ENCODE results near the gene POU6F2.

POU6F2 gene

DNA sequence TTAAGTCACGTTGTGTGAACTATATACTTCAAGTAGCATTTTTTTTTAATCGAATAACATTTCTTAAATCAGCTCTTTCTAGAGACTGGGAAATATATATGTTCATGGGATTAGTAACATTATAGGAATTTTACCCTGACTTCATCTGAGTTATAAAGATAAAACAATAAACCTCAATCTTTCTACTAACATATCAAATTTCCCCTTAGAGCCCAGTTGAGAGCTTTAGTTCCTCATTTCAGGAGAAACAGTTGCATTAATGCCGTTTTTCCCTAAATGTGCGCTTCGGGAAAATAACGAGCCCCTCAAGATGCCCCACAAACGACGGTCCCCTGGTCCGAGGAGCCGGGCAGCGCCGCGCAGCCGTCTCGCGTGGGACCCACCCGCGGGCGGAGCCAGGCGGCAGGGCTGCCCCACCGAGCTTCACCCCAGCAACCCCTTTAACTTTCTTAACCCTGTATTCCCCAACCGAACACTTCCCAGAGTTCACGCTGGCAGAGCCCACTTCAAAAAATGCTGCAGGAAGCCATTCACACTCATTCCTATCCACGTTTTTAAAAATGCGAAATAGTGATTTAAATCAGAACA lies 436.0 kb downstream of the POU6F2 start:
- TF ChIP-seq, protein P1, sequence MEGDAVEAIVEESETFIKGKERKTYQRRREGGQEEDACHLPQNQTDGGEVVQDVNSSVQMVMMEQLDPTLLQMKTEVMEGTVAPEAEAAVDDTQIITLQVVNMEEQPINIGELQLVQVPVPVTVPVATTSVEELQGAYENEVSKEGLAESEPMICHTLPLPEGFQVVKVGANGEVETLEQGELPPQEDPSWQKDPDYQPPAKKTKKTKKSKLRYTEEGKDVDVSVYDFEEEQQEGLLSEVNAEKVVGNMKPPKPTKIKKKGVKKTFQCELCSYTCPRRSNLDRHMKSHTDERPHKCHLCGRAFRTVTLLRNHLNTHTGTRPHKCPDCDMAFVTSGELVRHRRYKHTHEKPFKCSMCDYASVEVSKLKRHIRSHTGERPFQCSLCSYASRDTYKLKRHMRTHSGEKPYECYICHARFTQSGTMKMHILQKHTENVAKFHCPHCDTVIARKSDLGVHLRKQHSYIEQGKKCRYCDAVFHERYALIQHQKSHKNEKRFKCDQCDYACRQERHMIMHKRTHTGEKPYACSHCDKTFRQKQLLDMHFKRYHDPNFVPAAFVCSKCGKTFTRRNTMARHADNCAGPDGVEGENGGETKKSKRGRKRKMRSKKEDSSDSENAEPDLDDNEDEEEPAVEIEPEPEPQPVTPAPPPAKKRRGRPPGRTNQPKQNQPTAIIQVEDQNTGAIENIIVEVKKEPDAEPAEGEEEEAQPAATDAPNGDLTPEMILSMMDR (IDR thresholded peaks at IDR 0.05; ENCODE audit: extremely low read depth, insufficient read depth, missing control alignments): no peak
- in situ Hi-C loops (cut with MboI; ENCODE audit: low pct_unique_long_range_greater_than_20kb, low sequenced_read_pairs, unreplicated experiment): no loop called here

DNA sequence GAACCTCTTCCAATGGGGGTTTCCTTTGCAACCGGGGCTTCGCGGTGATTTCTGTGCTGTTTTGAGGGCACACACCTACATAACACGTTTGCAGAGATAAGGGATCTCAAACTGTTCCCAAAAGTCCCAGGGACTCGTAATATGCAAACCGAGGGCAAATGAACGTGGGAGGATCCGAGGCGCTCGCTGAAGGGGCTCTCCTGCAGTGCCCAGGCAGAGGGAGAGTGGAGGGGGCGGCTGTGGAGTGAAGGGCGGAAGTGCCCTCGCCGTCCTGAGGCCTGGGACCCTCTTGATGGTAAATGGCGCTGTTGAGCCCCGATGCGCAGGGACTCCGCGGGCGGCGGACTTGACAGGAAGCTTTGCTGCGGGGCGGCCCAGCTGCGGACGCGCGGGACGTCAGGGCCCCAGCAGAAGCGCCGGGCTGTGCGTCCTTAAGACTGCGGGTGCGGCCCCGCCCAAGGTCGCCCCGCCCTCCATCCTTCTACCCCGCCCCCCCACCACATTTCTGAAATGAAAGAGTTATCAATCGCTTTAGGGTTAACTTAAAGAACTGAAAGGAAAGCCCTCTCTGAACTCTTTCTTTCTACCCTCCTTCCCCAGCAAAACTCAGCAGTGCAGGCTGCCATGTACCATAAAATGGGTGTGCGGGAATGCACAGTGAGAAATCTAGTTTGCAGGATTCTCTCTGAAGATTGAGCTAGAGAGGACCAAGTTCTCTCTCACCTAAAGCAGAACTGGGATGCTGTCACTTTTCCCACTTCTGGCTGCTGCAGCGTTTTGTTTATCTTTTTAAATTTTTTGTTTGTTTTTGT lies 436.7 kb downstream of the POU6F2 start:
- TF ChIP-seq, protein P1 (IDR thresholded peaks at IDR 0.05; ENCODE audit: extremely low read depth, insufficient read depth, missing control alignments): peak; percentile 11
- peak; percentile 63 for DNase-seq (ENCODE audit: low spot score)
- in situ Hi-C loops (cut with MboI; ENCODE audit: low pct_unique_long_range_greater_than_20kb, low sequenced_read_pairs, unreplicated experiment): no loop called here

More for the DNA sequence above, 436.0 kb downstream of the POU6F2 start:
- DNase-seq (ENCODE audit: low spot score): peak; percentile 12

DNA sequence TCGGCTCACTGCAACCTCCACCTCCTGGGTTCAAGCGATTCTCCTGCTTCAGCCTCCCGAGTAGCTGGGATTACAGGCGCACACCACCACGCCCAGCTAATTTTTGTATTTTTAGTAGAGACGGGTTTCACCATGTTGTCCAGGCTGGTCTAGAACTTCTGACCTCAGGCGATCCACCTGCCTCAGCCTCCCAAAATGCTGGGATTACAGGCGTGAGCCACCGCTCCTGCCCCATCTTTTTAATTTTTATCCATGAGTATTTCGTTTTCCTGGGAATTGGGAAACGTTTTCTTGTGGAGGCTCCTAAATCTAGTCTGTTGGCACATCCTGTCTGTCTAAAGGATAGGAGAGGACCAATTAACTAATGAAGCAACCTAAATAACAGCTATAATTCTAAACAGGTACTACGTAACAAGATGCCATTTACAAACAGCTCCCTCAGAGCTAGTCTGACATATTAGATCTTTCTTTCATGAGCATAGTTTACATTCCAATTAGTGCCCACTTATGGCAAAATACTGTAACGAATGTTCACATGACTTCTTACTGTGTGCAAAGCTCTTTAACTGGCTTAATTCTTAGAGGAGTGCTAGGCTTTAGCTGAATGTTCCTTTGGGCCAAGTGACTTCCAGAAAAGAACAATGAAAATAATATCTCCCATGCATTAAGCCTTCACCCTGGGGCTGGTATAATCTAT lies 437.5 kb downstream of the POU6F2 start:
- TF ChIP-seq, protein P1 (IDR thresholded peaks at IDR 0.05; ENCODE audit: extremely low read depth, insufficient read depth, missing control alignments): no peak
- in situ Hi-C loops (cut with MboI; ENCODE audit: low pct_unique_long_range_greater_than_20kb, low sequenced_read_pairs, unreplicated experiment): no loop called here
- DNase-seq (ENCODE audit: low spot score): no peak

DNA sequence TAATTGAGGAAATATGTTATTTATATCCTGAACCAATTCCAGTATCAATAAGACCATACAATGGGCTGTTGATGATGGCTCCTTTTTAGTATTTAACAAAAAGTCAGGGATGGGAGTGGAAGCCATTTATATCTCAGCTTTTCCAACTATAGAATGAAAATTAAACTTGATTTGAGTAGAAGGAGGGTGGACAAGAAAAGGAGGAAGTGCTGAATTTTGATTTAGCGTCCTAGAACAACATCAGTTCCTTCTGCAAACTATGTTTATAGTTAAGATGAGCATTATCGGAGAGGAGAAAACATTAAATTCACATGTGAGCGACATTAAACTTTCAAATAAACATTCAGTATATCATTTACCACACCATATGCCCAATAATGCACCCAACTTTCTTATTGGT lies 439.2 kb downstream of the POU6F2 start:
- no peak for DNase-seq (ENCODE audit: low spot score)
- in situ Hi-C loops (cut with MboI; ENCODE audit: low pct_unique_long_range_greater_than_20kb, low sequenced_read_pairs, unreplicated experiment): no loop called here
- TF ChIP-seq, protein P1 (IDR thresholded peaks at IDR 0.05; ENCODE audit: extremely low read depth, insufficient read depth, missing control alignments): no peak

DNA sequence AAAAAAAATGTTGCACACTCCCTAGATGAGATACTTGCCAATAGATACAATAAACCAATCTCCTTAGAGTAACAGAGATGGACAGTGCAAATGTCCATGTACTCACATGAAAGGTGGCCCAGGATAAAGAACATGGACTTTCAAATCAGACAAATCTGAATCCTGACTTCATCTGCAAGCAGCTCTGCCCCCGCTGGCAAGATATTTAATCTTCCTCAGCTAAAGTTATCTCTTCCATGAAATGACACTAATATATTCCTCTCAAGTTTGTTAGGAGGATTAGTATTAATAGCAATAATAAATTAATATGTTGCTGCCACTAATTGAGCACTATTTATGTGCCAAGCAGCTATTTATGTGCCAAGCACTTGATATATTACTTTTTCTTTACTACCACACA lies 439.9 kb downstream of the POU6F2 start:
- no peak for DNase-seq (ENCODE audit: low spot score)
- TF ChIP-seq, protein P1 (IDR thresholded peaks at IDR 0.05; ENCODE audit: extremely low read depth, insufficient read depth, missing control alignments): no peak
- in situ Hi-C loops (cut with MboI; ENCODE audit: low pct_unique_long_range_greater_than_20kb, low sequenced_read_pairs, unreplicated experiment): no loop called here

DNA sequence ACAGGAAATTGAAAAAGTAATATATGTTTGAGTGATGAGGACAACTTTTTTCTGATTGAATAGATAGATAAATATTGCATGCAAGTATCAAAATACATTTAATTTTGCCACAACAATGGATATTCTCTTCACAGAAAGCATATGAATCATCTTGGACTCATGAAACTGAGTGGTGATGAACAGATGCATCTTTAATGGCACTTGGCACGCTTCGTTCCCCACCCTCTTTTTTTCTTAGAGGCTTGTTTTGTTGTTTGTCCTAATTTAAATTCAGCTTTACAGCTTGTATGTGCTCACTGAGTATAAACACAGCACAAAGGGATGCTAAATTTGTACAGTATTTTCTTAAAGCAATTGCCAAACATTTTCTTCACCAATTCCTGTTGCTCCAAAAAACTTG lies 443.5 kb downstream of the POU6F2 start:
- TF ChIP-seq, protein P1 (IDR thresholded peaks at IDR 0.05; ENCODE audit: extremely low read depth, insufficient read depth, missing control alignments): no peak
- in situ Hi-C loops (cut with MboI; ENCODE audit: low pct_unique_long_range_greater_than_20kb, low sequenced_read_pairs, unreplicated experiment): no loop called here
- no peak for DNase-seq (ENCODE audit: low spot score)
